ENCODE results near the gene ANKRD55.

- TF ChIP-seq CTCF (IDR thresholded peaks at IDR 0.05) (no peak), POLR2A (IDR thresholded peaks at IDR 0.05) (no peak)
These were observed 592 bp downstream of the ANKRD55 start for GRCh38 chr5:56232538-56232937.

All from heart left ventricle (tissue), 13 donors.